Fibroblast of mammary gland (primary cell): ENCODE data around the gene ADK.

Source experiments
- DNase-seq: peaks from one replicate; pipeline ENCODE4 v3.0.0-alpha.2; 2010; ENCODE audit warnings: low read depth
- H3K4me3 ChIP-seq: 2 replicates; pipeline ENCODE4 v1.5.1; 2011; ENCODE audit warnings: low read depth, mild to moderate bottlenecking, low read length, moderate library complexity; ENCODE audit not compliant: control insufficient read depth
- TF ChIP-seq, protein P1 (sequence below): conservative IDR thresholded peaks from 2 replicates; pipeline ENCODE4 v1.5.1; 2011; ENCODE audit warnings: low read depth, low read length, inconsistent platforms; ENCODE audit not compliant: control insufficient read depth, insufficient read depth

The ADK gene

GRCh38 chr10:74500026-74500704, 349.1 kb downstream of the ADK start:
- H3K4me3 ChIP-seq = no peak overlapping the region
- DNase-seq = peak; percentile 3
- TF ChIP-seq, protein P1, sequence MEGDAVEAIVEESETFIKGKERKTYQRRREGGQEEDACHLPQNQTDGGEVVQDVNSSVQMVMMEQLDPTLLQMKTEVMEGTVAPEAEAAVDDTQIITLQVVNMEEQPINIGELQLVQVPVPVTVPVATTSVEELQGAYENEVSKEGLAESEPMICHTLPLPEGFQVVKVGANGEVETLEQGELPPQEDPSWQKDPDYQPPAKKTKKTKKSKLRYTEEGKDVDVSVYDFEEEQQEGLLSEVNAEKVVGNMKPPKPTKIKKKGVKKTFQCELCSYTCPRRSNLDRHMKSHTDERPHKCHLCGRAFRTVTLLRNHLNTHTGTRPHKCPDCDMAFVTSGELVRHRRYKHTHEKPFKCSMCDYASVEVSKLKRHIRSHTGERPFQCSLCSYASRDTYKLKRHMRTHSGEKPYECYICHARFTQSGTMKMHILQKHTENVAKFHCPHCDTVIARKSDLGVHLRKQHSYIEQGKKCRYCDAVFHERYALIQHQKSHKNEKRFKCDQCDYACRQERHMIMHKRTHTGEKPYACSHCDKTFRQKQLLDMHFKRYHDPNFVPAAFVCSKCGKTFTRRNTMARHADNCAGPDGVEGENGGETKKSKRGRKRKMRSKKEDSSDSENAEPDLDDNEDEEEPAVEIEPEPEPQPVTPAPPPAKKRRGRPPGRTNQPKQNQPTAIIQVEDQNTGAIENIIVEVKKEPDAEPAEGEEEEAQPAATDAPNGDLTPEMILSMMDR = no peak

DNA sequence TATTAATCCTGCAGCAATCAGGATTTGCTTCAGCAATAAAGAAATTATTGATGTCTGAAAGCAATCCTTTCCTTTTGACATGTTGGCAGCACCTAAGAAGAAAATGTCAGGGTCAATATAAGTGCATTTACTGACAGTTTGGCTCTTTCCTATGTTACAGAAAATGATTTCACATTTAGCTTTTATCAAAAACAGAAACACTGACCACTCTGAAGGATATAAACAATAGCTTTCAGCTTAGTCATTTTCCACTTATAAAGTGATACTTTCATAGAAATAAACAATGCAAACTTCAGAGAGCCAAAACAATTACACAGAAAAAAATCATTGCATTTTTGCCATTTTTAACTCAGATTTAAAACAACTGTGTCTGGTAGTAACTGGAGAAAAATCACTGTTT, 349.8 kb downstream of the ADK start:
- TF ChIP-seq, protein P1 = no peak
- DNase-seq = peak; percentile 56
- H3K4me3 ChIP-seq = no peak overlapping the region

DNA sequence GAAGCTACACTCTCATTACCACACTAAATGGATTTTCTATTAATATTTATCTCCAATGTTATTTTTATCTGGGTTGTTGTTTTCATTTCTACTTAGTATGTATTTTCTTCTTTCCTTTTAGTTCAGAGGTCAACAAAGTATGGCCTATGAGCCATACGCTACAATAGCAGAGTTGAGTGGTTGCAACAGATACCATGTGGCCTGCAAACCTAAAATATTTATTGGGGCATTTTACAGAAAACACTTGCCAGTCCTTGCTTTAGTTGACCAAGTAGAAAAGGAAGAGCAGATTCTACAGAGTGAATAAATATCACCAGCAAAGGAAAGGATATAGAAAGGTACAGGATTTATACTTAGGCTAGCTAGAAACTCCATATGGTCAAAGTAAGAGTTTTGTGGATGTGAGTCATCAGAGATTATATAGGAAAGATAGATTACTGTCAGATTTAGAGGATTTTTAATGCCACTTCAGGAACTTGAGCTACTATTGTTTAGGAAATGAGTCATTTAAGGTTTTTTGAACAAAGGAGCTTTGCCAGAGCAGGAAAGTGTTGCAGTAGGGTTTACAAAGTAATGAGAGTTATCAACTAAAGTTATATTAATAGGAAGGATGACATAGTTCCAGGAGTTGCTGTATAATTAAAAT, 352.1 kb downstream of the ADK start:
- DNase-seq = peak; percentile 82
- no peak overlapping the region for H3K4me3 ChIP-seq
- TF ChIP-seq, protein P1 = no peak

GRCh38 chr10:74507951-74508350, 356.9 kb downstream of the ADK start:
- TF ChIP-seq, protein P1 = no peak
- no peak overlapping the region for H3K4me3 ChIP-seq
- no peak for DNase-seq

DNA sequence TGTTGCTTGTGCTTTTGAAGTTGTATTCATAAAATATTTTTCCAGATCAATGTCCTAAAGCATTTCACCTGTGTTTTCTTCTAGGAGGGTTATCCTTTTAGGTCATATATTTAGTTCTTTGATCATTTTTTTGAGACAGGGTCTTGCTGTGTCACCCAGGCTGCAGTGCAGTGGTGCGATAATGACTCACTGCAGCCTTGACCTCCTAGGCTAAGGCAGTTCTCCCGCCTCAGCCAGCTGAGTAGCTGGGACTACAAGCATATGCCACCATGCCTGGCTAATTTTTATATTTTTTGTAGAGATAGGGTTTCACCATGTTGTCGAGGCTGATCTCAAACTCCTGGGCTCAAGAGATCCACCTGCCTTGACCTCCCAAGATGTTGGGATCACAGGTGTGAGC, 359.6 kb downstream of the ADK start:
- TF ChIP-seq, protein P1 = no peak
- no peak overlapping the region for H3K4me3 ChIP-seq

DNA sequence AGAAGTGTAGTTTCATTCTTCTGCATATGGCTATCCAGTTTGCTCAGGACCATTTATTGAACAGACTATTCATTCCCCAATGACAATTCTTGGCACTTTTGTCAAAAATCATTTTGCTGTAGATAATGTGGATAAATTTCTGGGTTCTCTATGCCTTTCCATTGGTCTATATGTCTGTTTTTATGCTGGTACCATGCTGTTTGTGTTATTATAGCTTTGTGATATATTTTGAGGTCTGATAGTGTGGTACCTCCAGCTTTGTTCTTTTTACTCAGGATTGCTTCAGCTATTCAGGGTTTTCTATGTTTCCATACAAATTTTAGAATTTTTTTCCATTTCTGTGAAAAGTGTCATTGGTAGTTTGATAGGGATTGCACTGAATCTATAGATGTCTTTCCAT, 360.0 kb downstream of the ADK start:
- H3K4me3 ChIP-seq = no peak overlapping the region
- no peak for DNase-seq
- TF ChIP-seq, protein P1 = no peak

More for the DNA sequence above, 359.6 kb downstream of the ADK start:
- DNase-seq = no peak

DNA sequence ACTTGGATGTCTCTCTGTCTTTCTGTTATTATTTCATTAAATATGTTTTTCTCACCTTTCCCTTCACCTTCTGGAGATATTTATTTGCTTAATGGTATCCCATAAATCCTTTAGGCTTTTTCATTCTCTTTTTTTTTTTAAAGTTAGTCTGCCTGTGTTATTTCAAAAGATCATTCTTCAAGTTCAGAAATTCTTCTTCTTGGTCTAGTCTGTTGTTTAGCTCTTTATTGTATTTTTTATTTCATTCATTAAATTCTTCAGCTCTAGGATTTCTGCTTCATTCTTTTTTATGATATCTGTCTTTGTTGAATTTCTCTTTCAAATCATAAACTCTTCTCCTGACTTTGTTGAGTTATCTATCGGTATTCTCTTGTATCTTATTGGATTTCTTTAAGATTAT, 363.3 kb downstream of the ADK start:
- DNase-seq = no peak
- TF ChIP-seq, protein P1 = no peak
- H3K4me3 ChIP-seq = no peak overlapping the region
